GM21528 (cell line): Measurements from ENCODE around the gene PLA2G5.
"Not testable (repeated sequence)": the region's sequence is repeated elsewhere in the genome, so short reads cannot be mapped to it uniquely, and the experiment has no call there.

Experiments
- ATAC-seq: cut with Tn5 transposase; IDR thresholded peaks from one replicate; pipeline ENCODE4 v1.9.1; 2021; ENCODE audit warnings: mild to moderate bottlenecking, moderate library complexity; ENCODE audit not compliant: unreplicated experiment, low FRiP score

Gene PLA2G5

GRCh38 chr1:20114021-20114648 lies 44.1 kb downstream of the PLA2G5 start:
- ATAC-seq, result no peak

- ATAC-seq, result no peak
Measured at GRCh38 chr1:20115479-20115878, 45.5 kb downstream of the PLA2G5 start.

DNA sequence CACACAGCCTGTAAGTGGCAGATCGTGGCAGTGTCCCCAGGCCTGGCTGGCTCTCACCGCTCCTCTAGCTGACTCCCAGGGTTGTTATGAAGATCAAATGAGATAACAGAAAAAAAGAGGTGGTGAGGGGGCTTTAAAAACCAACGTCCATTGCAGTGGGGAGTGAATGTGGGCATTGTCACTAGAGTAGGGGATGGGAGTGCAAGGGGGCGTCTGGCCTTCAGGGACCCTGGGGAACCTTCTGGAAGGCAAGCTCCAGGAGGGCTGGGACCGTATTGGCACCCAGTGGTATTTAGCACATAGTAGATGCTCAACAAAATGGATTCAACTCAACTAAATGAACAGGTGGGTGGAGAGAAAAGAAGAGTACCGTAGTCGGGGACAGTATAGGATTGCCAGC lies 45.9 kb downstream of the PLA2G5 start:
- ATAC-seq, result no peak

GRCh38 chr1:20117236-20117635 lies 47.2 kb downstream of the PLA2G5 start:
- ATAC-seq, result no peak

DNA sequence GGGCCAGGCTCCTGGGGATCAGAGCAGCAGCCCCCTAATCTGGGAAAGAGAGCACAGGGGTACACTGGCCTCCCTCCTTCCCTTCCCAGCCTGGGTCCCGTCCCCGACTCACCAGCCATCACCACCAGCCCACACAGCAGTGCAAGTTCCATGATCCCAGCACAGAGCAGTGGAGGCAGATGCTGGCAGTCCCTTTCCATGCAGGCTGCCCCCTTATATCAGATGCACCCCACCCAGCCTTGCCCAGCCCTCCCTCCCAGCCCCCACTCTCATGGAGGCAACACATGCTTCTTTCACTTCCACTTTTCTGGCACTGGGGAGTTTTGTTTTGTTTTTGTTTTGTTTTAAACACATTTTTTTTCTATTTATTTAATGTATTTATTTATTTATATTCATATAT lies 49.4 kb downstream of the PLA2G5 start, which contains the start of gene PLA2G2D:
PLA2G2D (minus strand) TSS at position 190 of the 400 bp plus-strand sequence; CDS start at position 152, 38 bp downstream.
- no peak for ATAC-seq

- ATAC-seq, result no peak
Measured at GRCh38 chr1:20120796-20121195, 50.8 kb downstream of the PLA2G5 start.

GRCh38 chr1:20123722-20124455 lies 53.9 kb downstream of the PLA2G5 start:
- ATAC-seq, result no peak

DNA sequence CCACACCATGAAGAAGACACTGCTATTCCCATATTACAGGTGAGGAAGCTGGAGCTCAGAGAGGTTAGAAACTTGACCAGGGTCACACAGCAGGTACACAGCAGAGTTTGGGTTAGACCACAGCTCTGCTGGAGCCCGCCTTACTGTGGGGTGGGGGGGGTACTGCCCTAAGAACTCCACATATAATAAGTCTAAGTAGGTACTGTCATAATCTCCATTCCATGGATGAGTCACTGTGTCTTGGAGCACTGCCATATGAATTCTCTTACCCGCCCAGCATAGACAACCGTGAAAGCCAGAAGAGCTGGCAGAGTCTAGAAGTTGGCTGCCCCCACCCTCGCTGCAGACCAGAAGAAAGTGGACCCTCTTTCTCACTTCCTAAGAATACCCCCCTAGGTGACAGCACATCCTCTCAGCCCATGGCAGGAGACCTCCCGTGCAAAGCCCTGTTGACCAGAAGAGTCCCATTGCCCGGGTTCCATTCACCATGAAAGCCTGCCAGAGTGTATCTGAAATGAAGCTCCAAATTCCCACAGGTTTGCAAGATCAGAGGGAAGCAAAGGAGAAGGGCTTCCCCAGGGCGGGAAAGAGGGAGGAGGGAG lies 54.6 kb downstream of the PLA2G5 start:
- no peak for ATAC-seq

DNA sequence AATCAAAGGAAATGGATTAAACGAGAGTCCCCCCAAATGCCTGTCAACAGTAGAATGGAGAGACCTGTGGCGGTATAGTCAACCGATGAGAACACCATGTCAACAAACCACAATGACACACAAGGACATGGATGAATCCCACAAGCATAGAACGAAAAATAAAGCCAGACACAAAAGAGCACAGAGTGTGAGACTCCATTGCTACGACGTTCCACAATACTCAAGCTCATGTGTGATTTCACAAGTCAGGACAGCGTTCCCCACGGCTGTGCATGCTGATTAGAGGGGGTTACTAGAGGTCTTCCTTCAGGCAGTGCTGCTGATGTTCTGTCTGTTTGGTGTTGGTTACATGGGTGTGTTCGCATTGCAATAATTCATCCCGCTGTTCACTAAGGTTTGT lies 55.1 kb downstream of the PLA2G5 start:
- ATAC-seq, result no peak

- ATAC-seq, result no peak
Measured at GRCh38 chr1:20126041-20126805, 56.2 kb downstream of the PLA2G5 start.

DNA sequence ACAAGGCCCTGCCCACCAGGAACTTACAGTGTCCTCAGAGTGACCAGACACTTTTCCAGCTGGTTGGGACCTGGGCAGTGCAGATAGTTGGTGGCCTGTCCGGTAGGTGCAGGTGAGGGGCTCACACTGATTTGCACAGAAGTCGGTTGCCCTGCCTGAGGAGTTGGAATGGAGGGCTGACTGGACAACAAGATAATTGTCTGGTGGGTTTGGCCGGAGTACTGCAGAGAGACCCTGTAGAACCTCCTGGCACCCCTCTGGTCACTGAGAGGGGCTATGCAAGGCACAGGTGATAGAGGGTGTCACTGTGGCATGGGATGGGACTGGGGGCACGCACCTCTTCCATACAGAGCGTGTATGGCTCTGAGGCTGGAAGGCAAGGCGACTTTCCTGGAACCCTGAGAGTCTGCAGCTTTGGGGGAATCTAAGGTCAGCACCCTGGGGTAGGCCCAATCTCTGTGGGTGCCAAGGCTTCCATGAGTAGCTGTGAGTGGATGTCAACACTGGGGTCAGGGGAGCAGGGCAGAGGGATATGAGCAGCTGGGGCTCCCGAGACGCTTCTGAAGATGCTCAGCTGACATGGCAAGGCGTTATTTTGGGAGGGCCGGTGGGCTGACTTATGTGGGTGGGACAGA lies 56.9 kb downstream of the PLA2G5 start:
- no peak for ATAC-seq

DNA sequence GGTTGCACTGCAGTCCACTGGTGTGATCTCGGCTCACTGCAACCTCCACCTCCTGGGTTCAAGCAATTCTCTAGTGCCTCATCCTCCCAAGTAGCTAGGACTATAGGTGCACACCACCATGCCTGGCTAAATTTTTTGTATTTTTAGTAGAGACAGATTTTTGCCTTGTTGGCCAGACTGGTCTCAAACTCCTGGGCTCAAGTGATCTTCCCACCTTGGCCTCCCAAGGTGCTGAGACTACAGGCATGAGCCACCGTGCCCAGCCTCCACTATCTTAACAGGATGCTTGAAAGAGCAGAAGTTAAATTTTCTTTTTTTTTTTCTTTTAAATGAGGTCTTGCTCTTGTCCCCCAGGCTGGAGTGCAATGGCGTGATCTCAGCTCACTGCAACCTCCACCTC lies 60.5 kb downstream of the PLA2G5 start:
- ATAC-seq, result not testable (repeated sequence)

DNA sequence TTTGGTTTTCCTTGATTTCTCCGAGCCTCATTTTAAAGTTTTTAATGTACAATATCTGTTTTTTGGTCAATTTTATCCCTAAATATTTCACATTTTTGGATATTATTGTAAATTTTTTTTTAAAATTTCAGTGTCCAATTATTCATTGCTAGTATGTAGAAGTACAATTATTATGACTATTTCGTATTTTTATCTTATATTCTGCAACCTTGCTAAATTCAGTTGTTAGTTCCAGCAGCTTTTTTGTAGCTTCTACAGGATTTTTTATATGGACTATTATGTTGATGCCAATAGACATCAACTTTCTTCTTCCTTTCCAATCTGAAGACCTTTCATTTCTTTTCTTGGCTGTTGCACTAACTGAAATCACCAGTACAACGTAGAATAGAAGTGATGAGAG lies 65.0 kb downstream of the PLA2G5 start:
- ATAC-seq, result no peak

GRCh38 chr1:20136249-20136648 lies 66.3 kb downstream of the PLA2G5 start:
- ATAC-seq, result no peak

GRCh38 chr1:20137055-20137454 lies 67.1 kb downstream of the PLA2G5 start:
- no peak for ATAC-seq

- ATAC-seq, result no peak
Measured at GRCh38 chr1:20137604-20138003, 67.6 kb downstream of the PLA2G5 start.

DNA sequence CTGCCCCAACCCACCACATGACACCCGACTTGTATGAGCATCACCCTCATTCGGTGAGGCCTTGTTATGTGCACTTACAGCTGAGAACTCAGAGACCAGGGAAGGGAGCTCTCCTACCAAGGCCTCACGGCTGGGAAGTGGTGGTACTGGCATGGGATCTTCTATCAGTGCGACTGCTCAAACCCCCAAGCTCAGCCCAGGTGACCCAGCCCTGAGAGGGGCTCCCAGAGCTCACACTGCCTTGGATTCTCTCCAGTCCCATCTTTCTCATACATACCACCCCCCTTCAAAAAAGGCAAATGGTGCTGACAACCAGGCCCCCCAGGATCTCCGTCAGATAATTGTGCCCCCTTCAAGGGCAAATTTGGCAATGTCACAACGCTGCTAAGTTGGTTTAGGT lies 68.4 kb downstream of the PLA2G5 start:
- no peak for ATAC-seq

DNA sequence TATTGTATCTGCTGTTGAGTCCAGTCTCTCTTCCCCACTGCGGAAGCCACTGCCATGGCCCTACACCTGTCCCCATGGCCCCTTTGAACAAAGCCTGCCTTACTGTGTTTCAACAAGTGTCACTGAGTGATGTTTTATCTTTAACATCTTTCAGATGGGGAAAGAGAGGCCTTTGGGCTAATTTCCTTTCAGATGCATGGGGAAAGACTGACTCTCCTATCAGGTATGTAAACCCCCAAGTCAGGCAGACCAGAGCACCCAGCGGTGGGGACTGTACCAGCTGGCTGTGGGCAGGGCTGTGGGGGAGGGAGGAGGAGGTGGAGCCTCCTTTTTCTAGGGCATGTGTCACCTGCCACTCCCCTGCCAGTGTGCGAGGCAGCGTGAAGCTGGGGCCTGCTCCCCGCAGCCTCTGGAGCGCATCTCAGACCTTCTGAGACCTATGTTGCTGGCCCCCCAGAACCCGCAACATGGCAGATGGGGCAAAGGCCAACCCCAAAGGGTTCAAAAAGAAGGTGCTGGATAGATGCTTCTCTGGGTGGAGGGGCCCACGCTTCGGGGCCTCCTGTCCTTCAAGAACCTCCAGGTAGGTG lies 69.1 kb downstream of the PLA2G5 start, which contains the start of gene PLA2G2F:
PLA2G2F (plus strand) TSS at position 363 of the 590 bp plus-strand sequence; CDS start at position 468, 105 bp downstream.
- no peak for ATAC-seq

- ATAC-seq, result no peak
Measured at GRCh38 chr1:20139776-20140612, 70.0 kb downstream of the PLA2G5 start.
